BE2C (cell line): ENCODE data around the gene TNRC6A.
"Not testable (repeated sequence)": the region's sequence is repeated elsewhere in the genome, so short reads cannot be mapped to it uniquely, and the experiment has no call there.

Experiments used
- DNase-seq: peaks from one replicate; pipeline ENCODE4 v3.0.0-alpha.2; 2020
- H3K27me3 ChIP-seq: fragments of 250-450 bp; sonication (Bioruptor Pico); 2 replicates; pipeline ENCODE4 v1.5.1; 2020; ENCODE audit warnings: mild to moderate bottlenecking
- H3K36me3 ChIP-seq: fragments of 250-450 bp; sonication (Bioruptor Pico); 2 replicates; pipeline ENCODE4 v1.5.1; 2020; ENCODE audit warnings: mild to moderate bottlenecking
- H3K4me1 ChIP-seq: fragments of 250-450 bp; sonication (Bioruptor Pico); 2 replicates; pipeline ENCODE4 v1.5.1; 2020
- H3K4me3 ChIP-seq: 2 replicates; pipeline ENCODE4 v1.5.1; 2011; ENCODE audit warnings: low read depth, low read length
- H3K9me3 ChIP-seq: fragments of 250-450 bp; sonication (Bioruptor Pico); 2 replicates; pipeline ENCODE4 v1.5.1; 2020
- TF ChIP-seq, protein P1 (sequence below): IDR thresholded peaks from 2 replicates; pipeline ENCODE4 v1.5.1; 2012; ENCODE audit warnings: mild to moderate bottlenecking, low read depth, low read length

Gene TNRC6A

DNA sequence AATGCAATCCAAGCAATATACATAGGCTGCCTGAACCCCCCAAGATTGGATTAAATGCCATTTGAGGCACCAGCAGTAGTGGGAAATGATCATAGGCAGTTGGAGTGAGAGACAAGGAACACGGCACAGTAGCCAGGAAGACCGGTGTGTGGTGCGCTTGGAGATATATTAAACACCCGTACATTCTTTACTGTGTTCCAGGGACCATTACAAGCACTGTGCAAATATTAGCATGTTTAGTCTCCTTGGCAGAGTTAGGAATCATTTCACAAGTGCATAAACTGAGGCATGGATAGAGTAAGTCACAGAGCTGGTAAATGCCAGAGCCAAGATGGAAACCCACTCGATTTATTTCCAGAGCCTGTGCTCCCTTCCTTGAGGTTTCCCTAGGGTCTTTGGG lies 31.1 kb upstream of the TNRC6A start:
- Histone ChIP-seq H3K36me3 (no peaks in the 10 kb centered on the region), H3K4me1 (no peaks in the 10 kb centered on the region), H3K4me3 (no peak overlapping the region), H3K27me3 (no peaks in the 10 kb centered on the region), H3K9me3 (no peaks in the 10 kb centered on the region)
- DNase-seq: no peak
- TF ChIP-seq, protein P1, sequence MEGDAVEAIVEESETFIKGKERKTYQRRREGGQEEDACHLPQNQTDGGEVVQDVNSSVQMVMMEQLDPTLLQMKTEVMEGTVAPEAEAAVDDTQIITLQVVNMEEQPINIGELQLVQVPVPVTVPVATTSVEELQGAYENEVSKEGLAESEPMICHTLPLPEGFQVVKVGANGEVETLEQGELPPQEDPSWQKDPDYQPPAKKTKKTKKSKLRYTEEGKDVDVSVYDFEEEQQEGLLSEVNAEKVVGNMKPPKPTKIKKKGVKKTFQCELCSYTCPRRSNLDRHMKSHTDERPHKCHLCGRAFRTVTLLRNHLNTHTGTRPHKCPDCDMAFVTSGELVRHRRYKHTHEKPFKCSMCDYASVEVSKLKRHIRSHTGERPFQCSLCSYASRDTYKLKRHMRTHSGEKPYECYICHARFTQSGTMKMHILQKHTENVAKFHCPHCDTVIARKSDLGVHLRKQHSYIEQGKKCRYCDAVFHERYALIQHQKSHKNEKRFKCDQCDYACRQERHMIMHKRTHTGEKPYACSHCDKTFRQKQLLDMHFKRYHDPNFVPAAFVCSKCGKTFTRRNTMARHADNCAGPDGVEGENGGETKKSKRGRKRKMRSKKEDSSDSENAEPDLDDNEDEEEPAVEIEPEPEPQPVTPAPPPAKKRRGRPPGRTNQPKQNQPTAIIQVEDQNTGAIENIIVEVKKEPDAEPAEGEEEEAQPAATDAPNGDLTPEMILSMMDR: no peak

DNA sequence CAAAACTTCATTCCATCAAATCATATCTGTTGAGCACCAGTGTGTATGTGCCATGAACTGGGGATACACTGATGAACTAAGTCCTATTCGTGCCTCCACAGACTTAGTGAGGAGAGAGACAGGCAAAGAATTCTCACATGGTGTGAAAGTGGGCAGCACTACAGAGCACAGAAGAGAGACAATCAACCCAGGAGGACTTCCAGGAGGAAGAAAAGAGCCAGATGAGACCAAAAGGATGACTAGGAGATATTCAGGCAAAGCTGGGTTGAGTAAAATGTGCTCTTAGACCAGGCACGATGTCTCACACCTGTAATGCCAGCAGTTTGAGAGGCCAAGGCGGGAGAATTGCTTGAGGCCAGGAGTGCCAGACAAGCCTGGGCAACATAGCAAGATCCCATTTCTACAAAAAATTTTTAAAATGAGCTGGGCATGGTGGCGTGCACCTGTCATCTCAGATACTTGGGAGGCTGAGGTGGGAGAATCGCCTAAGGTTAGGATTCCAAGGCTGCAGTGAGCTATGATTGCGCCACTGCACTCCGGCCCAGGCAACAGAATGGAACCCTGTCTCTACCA lies 30.2 kb upstream of the TNRC6A start:
- H3K4me1 ChIP-seq: no peaks in the 10 kb centered on the region
- DNase-seq: no peak
- no peaks in the 10 kb centered on the region for H3K36me3 ChIP-seq
- H3K9me3 ChIP-seq: no peaks in the 10 kb centered on the region
- no peak overlapping the region for H3K4me3 ChIP-seq
- H3K27me3 ChIP-seq: no peaks in the 10 kb centered on the region
- TF ChIP-seq, protein P1: no peak

DNA sequence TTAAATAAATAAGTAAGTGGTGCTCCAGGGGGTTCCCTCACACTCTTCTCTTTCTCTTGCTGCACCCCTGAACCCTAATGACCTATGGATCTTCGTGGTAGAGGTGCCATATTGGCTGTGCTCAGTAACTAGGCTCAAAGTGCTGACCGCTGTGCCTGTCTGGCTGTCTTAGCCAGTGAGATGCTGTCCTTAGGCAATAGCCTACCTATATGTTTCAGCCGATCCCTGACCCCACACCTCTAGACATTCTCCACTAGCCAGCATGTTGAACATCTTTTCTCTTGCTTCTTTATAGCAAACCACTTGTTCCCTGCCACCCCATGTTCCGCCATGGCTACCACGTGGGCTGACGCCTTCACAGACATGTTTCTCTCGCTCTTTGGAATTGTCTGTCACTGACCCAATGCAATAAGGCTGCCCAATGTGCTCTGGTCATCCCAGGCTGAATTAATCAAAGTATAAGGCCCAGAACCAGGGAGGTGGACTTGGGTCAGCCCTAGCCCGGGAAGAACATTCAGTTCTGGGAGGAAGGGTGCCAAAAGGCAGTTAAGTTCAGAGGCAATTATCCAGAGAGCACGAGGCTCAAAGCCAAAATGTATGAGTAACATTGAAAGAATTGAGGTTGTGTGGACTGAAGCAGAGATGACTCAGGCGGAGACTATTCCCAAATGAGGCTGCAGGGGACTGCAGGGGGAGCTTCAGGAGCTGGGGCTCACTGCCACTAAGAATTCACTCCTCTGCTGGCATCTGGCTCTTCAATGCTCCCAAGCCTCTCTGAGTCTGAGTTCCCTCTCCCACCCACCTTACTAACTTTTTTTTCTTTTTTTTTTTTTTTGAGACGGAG lies 28.7 kb upstream of the TNRC6A start:
- DNase-seq: no peak
- H3K4me3 ChIP-seq: no peak overlapping the region

DNA sequence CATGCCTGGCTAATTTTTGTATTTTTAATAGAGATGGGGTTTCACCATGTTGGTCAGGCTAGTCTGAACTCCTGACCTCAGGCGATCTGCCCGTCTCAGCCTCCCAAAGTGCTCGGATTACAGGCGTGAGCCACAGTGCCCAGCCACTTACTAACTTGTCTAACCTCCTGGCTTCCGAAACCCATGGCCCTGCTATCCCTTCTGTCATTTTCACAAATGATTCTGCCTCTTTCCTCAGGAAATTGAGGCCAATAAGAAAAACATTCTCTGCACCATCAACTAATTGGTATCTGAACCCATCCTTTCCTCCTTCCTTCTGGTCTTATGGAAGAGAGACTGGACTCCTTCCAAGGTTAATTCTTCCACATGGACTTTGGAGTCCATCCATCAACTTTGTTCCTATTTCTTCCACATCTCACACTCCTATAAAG lies 27.9 kb upstream of the TNRC6A start:
- Histone ChIP-seq H3K36me3 (no peaks in the 10 kb centered on the region), H3K27me3 (no peaks in the 10 kb centered on the region), H3K9me3 (no peaks in the 10 kb centered on the region), H3K4me3 (no peak overlapping the region), H3K4me1 (no peaks in the 10 kb centered on the region)
- TF ChIP-seq, protein P1: no peak
- no peak for DNase-seq

More for the DNA sequence above, 28.7 kb upstream of the TNRC6A start:
- H3K4me1 ChIP-seq: no peaks in the 10 kb centered on the region
- TF ChIP-seq, protein P1: 0 out of 2 replicates have a peak, but pooled peaks have one; percentile 1
- no peaks in the 10 kb centered on the region for H3K27me3 ChIP-seq
- H3K9me3 ChIP-seq: no peaks in the 10 kb centered on the region
- no peaks in the 10 kb centered on the region for H3K36me3 ChIP-seq

DNA sequence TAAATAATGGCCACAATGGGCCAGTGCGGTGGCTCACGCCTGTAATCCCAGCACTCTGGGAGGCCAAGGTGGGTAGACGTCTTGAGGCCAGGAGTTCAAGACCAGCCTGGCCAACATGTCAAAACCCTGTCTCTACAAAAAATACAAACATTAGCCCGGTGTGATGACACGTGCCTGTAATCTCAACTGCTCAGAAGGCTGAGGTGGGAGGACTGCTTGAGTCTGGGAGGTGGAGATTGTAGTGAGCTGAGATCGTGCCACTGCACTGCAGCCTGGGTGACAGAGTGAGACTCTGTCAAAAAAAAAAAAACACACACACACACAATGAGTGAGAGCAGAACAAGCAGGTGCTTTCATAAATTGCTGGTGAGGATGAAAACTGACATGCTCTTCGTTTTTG lies 21.7 kb upstream of the TNRC6A start:
- H3K4me1 ChIP-seq, DNase-seq, H3K4me3 ChIP-seq, H3K9me3 ChIP-seq, H3K36me3 ChIP-seq, H3K27me3 ChIP-seq: not testable (repeated sequence)

DNA sequence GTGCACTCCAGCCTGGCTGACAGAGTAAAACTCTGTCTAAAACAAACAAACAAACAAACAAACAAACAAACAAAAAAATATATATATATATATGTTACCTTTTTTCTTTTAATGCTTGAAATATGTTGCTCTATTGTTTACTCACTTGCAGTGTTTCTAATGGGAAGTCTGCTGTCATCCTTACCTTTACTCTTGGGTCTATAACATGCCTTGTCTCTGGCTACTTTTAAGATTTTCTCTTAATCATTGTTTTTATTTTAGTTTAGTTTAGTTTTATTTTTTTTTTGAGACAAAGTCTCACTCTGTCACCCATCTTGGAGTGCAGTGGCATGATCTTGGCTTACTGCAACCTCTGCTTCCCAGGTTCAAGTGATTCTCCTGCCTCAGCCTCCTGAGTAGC lies 16.1 kb upstream of the TNRC6A start:
- no peak overlapping the region for H3K4me3 ChIP-seq

More for the DNA sequence above, 16.1 kb upstream of the TNRC6A start:
- TF ChIP-seq, protein P1: no peak
- no peak for DNase-seq
- Histone ChIP-seq H3K9me3 (no peaks in the 10 kb centered on the region), H3K36me3 (no peaks in the 10 kb centered on the region), H3K27me3 (no peaks in the 10 kb centered on the region), H3K4me1 (no peaks in the 10 kb centered on the region)
